Uterus (tissue), 2 donors: ENCODE data around the gene ARFRP1.

Source experiments
- POLR2A ChIP-seq, 2 donors: fragments of 450-650 bp; IDR thresholded peaks; one replicate each; pipeline ENCODE4 v1.6.1; 2016; ENCODE audit warnings: antibody characterized with exemption in 2 of 2, mild to moderate bottlenecking in 1 of 2, moderate library complexity in 1 of 2
- TF ChIP-seq, protein P1 (sequence below), 4 experiments: fragments of 200-600 bp in 2 of 4; fragments of 450-650 bp in 2 of 4; sonication (generic) in 2 of 4; IDR thresholded peaks; one replicate each; pipeline ENCODE4 v1.5.1; 2016 to 2019; ENCODE audit warnings: antibody characterized with exemption in 4 of 4, mild to moderate bottlenecking in 2 of 4, moderate library complexity in 1 of 4

DNA sequence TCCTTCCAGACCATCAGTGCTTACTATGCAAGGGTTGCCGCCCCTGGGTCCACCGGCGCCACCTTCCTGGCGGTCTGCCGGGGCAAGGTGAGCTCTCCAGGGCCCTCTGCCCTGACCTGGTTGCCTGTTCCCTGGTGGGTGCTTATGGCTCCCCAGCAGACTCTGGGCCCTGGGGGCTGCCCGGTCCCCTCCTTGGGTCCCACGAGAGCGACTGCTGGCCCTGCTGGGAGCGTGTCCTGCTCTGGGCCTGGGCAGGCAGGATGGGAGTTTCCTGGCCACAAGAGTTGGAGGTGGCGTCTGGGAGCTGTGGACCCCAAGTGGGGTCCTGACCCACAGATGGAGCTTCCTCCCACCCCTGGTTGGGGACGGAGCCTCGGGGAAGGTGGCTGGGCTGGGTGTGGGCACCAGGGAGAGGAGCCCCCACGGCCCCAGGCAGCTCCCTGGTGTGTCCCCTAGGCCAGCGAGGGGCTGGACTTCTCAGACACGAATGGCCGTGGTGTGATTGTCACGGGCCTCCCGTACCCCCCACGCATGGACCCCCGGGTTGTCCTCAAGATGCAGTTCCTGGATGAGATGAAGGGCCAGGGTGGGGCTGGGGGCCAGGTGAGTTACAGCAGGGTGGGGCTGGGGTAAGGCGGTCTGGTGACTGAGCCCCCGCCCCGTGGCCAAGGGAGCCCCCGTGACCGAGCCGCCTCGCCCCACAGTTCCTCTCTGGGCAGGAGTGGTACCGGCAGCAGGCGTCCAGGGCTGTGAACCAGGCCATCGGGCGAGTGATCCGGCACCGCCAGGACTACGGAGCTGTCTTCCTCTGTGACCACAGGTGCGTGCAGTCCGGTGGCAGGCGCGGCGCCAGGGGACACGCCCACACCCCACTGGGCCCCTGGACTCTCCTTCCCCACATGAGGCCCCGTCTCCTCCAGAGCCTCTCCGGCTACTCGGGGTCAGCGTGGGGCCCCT is 18.5 kb downstream of the ARFRP1 start:
- TF ChIP-seq, protein P1, sequence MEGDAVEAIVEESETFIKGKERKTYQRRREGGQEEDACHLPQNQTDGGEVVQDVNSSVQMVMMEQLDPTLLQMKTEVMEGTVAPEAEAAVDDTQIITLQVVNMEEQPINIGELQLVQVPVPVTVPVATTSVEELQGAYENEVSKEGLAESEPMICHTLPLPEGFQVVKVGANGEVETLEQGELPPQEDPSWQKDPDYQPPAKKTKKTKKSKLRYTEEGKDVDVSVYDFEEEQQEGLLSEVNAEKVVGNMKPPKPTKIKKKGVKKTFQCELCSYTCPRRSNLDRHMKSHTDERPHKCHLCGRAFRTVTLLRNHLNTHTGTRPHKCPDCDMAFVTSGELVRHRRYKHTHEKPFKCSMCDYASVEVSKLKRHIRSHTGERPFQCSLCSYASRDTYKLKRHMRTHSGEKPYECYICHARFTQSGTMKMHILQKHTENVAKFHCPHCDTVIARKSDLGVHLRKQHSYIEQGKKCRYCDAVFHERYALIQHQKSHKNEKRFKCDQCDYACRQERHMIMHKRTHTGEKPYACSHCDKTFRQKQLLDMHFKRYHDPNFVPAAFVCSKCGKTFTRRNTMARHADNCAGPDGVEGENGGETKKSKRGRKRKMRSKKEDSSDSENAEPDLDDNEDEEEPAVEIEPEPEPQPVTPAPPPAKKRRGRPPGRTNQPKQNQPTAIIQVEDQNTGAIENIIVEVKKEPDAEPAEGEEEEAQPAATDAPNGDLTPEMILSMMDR (IDR thresholded peaks at IDR 0.05): no peak
- TF ChIP-seq POLR2A (IDR thresholded peaks at IDR 0.05): no peak
